Small intestine (tissue), 7 donors: ENCODE data around the gene TNFRSF17. TPM values are rescaled to one million over a fixed set of nuclear protein-coding genes. Genes with fewer than 3 reads are reported as not detected.
"Not testable (repeated sequence)": the region's sequence is repeated elsewhere in the genome, so short reads cannot be mapped to it uniquely, and the experiment has no call there.

Experiments
- DNase-seq, 2 donors: peaks; one replicate each; pipeline versions ENCODE4 v3.0.0 to v3.0.0-alpha.2; 2013
- FAIRE-seq: peaks from 2 replicates; lab custom pipeline; 2012; peaks lifted over from hg19 to GRCh38; lab: Jason Lieb, UNC
- H3K27ac ChIP-seq, 3 donors: one replicate each; pipeline ENCODE4 v1.5.1; 2013; ENCODE audit warnings: low read length in 2 of 3, mild to moderate bottlenecking in 2 of 3, control low read depth in 1 of 3, inconsistent platforms in 1 of 3, low read depth in 1 of 3, moderate library complexity in 1 of 3
- H3K27me3 ChIP-seq, 3 donors: one replicate each; pipeline ENCODE4 v1.6.1; 2013; ENCODE audit warnings: low read length in 3 of 3, inconsistent platforms in 1 of 3; ENCODE audit not compliant: control insufficient read depth in 3 of 3, insufficient read depth in 3 of 3
- H3K36me3 ChIP-seq, 3 donors: one replicate each; pipeline ENCODE4 v1.6.1; 2013; ENCODE audit warnings: low read length in 3 of 3, inconsistent platforms in 1 of 3, low read depth in 1 of 3, mild to moderate bottlenecking in 1 of 3, moderate library complexity in 1 of 3; ENCODE audit not compliant: control insufficient read depth in 3 of 3, insufficient read depth in 2 of 3
- H3K4me1 ChIP-seq, 3 donors: one replicate each; pipeline ENCODE4 v1.6.1; 2013; ENCODE audit warnings: low read length in 2 of 3, inconsistent platforms in 1 of 3, low read depth in 1 of 3, mild to moderate bottlenecking in 1 of 3, moderate library complexity in 1 of 3; ENCODE audit not compliant: control insufficient read depth in 3 of 3, insufficient read depth in 2 of 3
- H3K4me3 ChIP-seq, 3 donors: one replicate each; pipeline ENCODE4 v1.5.1; 2013; ENCODE audit warnings: low read length in 3 of 3, control low read depth in 1 of 3, inconsistent platforms in 1 of 3, low read depth in 1 of 3, mild to moderate bottlenecking in 1 of 3, moderate library complexity in 1 of 3
- H3K9me3 ChIP-seq, 2 donors: one replicate each; pipeline ENCODE4 v1.6.1; 2013; ENCODE audit warnings: low read depth in 1 of 2, low read length in 1 of 2; ENCODE audit not compliant: control insufficient read depth in 2 of 2, insufficient read depth in 1 of 2
- WGBS, 3 donors: extraction: QIAGEN DNeasy Blood & Tissue Kit; methylation state at CpG; one replicate each; pipeline ENCODE4 v1.1.7; 2013; 5-methylcytosine and 5-hydroxymethylcytosine counted together
- polyA plus RNA-seq, 4 donors: library from polyadenylated mRNA; stranded (reverse) in 3 of 4; unstranded in 1 of 4; fragments of 200-250 nt in 3 of 4; fragments of 120-200 nt in 1 of 4; gene quantifications; one replicate each; pipeline versions ENCODE4 v1.2.1 to v1.2.3, GENCODE V29; 2013
- donor health status: healthy with polysubstance abuse.
- donor health status: control.
- donor health status: control.
- donor health status: Bipolar disorder and iron deficiency.
- donor health status: healthy.

TNFRSF17 gene
- polyA plus RNA-seq, 4 donors = 0.04 to 19.7 (median 1.8) TPM; not detected in 1

DNA sequence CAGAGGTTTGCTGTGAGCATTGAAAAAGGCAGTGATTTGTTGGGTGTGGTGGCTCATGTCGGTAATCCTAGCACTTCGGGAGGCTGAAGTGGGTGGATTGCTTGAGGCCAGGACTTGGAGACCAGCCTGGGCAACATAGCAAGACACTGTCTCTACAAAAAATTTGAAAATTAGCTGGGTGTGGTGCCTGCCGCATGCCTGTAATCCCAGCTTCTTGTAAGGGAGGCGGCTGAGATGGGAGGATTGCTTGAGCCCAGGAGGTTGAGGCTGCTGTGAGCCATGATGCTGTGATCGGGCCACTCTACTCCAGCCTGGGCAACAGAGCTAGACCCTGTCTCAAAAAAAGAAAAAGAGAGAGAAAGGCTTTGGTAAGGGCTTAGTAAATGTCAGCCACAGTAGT lies 16.2 kb upstream of the TNFRSF17 start:
- FAIRE-seq (no peak), DNase-seq (no peak)
- Histone ChIP-seq H3K27ac (no peak overlapping the region), H3K27me3 (no peaks in the 10 kb centered on the region), H3K4me3 (no peak overlapping the region), H3K9me3 (no peaks in the 10 kb centered on the region), H3K4me1 (no peaks in the 10 kb centered on the region), H3K36me3 (peaks cover 0 to 2% (median 0%) of the 10 kb centered on the region in 3 donors)
- WGBS, 3 donors = 82 to 92% (median 87%) methylated on average over 5 of the region's 5 CpGs

DNA sequence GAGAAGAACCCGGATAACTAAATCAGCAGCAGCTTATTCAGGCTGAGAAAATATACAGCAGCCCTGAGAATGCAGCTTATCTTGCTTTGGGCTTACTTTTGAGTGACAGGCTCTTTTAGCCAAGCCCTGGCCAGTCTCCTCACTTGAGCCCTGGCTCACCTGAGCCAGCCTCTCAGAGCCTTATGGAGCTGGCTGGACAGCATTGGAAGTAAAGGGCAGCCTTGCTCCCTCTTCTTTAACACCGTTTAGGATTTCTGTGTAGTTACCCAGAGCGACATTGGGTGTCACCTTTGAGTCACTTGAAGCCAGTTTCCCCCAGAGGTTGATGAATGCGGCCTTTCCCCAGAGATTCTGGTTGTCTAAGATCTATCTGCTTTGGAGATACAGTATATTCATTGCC lies 15.5 kb upstream of the TNFRSF17 start:
- 17 to 21% (median 19%) methylated on average over 4 of the region's 4 CpGs for whole genome bisulfite sequencing, 3 donors
- no peak for FAIRE-seq
- peak; percentile 37 for DNase-seq

DNA sequence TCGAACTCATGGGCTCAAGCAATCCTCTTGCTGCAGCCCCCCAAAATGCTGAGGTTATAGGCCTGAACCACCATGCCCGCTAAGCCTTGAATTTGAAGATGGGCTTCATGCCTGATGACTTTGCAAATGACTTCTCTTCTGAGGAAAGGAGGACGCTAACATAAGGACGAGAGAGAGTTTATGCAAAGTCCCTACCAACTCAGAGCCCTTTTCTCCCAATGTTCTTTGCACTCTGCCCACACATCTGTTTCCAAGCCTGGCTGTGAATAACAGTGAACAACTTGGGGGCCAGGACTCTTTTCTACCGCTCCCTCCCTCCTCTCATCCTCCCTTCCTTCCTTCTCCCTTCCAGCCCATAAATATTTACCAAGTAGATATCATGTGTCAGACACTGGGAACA lies 14.6 kb upstream of the TNFRSF17 start:
- Histone ChIP-seq H3K27me3 (no peaks in the 10 kb centered on the region), H3K36me3 (peaks cover 0 to 2% (median 0%) of the 10 kb centered on the region in 3 donors), H3K9me3 (no peaks in the 10 kb centered on the region), H3K27ac (no peak overlapping the region), H3K4me1 (no peaks in the 10 kb centered on the region), H3K4me3 (no peak overlapping the region)
- WGBS, 3 donors = 73 to 82% (median 75%) methylated on average over 5 of the region's 5 CpGs
- FAIRE-seq (no peak), DNase-seq (no peak)

More for the DNA sequence above, 15.5 kb upstream of the TNFRSF17 start:
- no peak overlapping the region for H3K4me3 ChIP-seq
- no peaks in the 10 kb centered on the region for H3K4me1 ChIP-seq
- H3K36me3 ChIP-seq = peaks cover 0 to 2% (median 0%) of the 10 kb centered on the region in 3 donors
- H3K9me3 ChIP-seq = no peaks in the 10 kb centered on the region
- no peaks in the 10 kb centered on the region for H3K27me3 ChIP-seq
- H3K27ac ChIP-seq = no peak overlapping the region

DNA sequence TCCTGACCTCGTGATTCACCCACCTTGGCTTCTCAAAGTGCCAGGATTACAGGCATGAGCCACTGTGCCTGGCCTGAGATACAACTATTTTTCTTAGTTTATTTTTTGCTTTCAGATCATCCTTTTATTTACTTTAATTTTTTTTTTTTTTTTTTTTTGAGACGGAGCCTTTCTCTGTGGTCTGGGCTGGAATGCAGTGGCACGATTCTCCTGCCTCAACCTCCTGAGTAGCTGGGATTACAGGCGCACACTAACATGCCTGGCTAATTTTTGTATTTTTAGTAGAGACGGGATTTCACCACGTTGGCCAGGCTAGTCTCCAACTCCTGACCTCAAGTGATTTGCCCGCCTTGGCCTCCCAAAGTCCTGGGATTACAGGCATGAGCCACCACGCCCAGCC lies 11.4 kb upstream of the TNFRSF17 start:
- not testable (repeated sequence) for H3K27me3 ChIP-seq, H3K4me3 ChIP-seq, FAIRE-seq, H3K36me3 ChIP-seq, H3K27ac ChIP-seq, DNase-seq, H3K9me3 ChIP-seq, H3K4me1 ChIP-seq
- WGBS, 3 donors = 82 to 85% (median 84%) methylated on average over 8 of the region's 8 CpGs

DNA sequence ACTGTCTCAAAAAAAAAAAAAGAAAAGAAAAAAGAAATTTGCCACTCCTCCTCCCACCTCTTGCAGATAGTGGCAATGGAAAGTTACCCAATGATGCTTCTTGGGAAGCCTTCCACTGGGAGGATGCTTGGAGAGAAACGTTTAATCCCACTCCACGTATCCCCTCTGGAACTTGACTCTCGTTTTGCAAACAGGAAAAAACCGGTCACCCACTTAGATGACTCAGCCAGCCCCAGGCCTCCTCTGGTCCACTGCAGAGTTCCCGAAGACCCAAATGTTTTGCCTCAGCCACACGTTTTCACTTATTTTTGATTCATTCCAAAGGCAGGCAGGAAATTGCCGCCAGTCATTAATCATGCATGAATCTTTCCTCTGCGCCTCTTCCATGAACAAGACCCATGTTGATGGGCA lies 9.3 kb upstream of the TNFRSF17 start:
- H3K27ac ChIP-seq = no peak overlapping the region
- FAIRE-seq (no peak), DNase-seq (no peak)
- H3K9me3 ChIP-seq = no peaks in the 10 kb centered on the region
- whole genome bisulfite sequencing, 3 donors = 67 to 83% (median 72%) methylated on average over 8 of the region's 8 CpGs
- no peaks in the 10 kb centered on the region for H3K36me3 ChIP-seq
- H3K4me1 ChIP-seq = no peaks in the 10 kb centered on the region
- no peaks in the 10 kb centered on the region for H3K27me3 ChIP-seq
- H3K4me3 ChIP-seq = no peak overlapping the region

DNA sequence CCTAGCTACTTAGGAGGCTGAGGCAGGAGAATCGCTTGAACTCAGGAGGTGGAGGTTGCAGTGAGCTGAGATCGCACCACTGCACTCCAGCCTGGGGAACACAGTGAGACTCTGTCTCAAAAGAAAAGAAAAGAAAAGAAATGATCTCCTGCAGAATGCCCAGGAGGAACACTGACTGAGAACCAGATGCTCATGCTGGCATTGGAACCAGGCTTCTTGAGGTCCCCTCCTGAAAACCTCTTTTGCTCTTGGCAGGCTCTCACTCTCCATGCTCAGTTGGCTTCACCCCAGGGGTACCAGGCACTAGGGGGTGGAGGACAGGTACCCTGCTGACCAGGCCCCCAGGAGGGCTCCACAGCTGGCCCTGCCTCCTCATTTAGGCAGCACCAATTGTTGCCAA lies 8.5 kb upstream of the TNFRSF17 start:
- no peaks in the 10 kb centered on the region for H3K27me3 ChIP-seq
- no peak overlapping the region for H3K27ac ChIP-seq
- no peaks in the 10 kb centered on the region for H3K36me3 ChIP-seq
- FAIRE-seq (no peak), DNase-seq (no peak)
- H3K9me3 ChIP-seq = no peaks in the 10 kb centered on the region
- 94 to 100% (median 96%) methylated on average over 2 of the region's 2 CpGs for WGBS, 3 donors
- no peaks in the 10 kb centered on the region for H3K4me1 ChIP-seq
- no peak overlapping the region for H3K4me3 ChIP-seq

DNA sequence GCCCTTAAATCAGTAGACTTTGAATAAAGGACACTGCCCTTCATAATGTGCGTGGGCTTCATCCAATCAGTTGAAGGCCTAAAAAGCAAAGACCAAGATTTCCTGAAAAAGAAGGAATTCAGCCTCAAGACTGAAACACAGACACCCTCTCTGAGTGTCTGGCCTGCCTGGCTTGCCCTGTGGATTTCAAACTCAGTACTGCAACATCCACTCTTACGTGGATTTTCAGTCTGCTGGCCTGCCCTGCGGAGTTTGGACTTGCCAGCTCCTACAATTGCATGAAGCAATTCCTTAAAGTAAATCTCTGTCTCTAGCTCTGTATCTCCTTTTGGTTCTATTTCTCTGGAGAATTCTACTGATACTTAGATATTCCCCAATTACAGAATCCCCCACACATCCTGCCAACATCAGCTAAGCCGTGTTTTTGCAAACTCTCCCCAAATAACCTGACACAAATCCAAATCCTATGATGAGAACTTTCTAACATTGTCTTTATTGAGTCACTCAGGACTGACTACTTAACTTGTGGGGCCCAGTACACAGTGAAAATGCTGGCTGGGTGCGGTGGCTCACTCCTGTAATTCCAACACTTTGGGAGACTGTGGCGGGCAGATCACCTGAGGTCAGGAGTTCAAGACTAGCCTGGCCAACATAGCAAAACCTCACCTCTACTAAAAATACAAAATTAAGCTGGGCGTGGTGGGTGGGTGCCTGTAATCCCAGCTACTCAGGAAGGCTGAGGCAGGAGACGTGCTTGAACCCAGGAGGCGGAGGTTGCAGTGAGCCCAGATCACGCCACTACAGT lies 7.2 kb upstream of the TNFRSF17 start:
- WGBS, 3 donors = 89 to 93% (median 92%) methylated on average over 10 of the region's 10 CpGs
- Histone ChIP-seq H3K4me3 (no peak overlapping the region), H3K27ac (no peak overlapping the region), H3K27me3 (no peaks in the 10 kb centered on the region), H3K4me1 (no peaks in the 10 kb centered on the region), H3K9me3 (no peaks in the 10 kb centered on the region), H3K36me3 (no peaks in the 10 kb centered on the region)
- DNase-seq (no peak), FAIRE-seq (no peak)

DNA sequence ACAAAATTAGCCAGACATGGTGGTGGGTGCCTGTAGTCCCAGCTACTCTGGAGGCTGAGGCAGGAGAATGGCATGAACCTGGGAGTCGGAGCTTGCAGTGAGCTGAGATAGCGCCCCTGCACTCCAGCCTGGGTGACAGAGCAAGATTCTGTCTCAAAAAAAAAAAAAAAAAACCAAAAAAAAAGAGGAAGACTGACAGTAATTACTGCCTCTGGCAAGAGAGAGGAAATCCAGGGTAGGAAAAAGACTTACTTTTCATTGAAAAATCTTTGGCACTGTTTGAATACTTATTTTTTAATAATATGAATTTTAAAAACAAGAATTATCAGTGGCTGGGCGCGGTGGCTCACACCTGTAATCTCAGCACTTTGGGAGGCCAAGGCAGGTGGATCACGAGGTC lies 2.6 kb upstream of the TNFRSF17 start:
- not testable (repeated sequence) for H3K4me3 ChIP-seq, FAIRE-seq, H3K9me3 ChIP-seq, H3K4me1 ChIP-seq, H3K27me3 ChIP-seq, H3K27ac ChIP-seq, H3K36me3 ChIP-seq, DNase-seq
- WGBS, 3 donors = 86 to 91% (median 89%) methylated on average over 5 of the region's 5 CpGs
